GM18505 (cell line): ENCODE data around the gene ARHGEF7.

Source experiments
- ATAC-seq: cut with Tn5 transposase; IDR thresholded peaks from one replicate; pipeline ENCODE4 v1.9.1; 2021; ENCODE audit not compliant: unreplicated experiment
- POLR2A ChIP-seq: IDR thresholded peaks from 4 replicates; pipeline ENCODE4 v1.6.1; 2011; ENCODE audit warnings: borderline replicate concordance; ENCODE audit not compliant: insufficient read depth, insufficient read length; ENCODE audit errors: extremely low read depth

Gene ARHGEF7

GRCh38 chr13:111319998-111320911 lies 205.1 kb downstream of the ARHGEF7 start, which contains the start of gene TEX29:
TEX29 (plus strand) TSS chr13:111320642; CDS start chr13:111320891, 249 bp downstream.
- no peak for TF ChIP-seq POLR2A
- no peak for ATAC-seq

DNA sequence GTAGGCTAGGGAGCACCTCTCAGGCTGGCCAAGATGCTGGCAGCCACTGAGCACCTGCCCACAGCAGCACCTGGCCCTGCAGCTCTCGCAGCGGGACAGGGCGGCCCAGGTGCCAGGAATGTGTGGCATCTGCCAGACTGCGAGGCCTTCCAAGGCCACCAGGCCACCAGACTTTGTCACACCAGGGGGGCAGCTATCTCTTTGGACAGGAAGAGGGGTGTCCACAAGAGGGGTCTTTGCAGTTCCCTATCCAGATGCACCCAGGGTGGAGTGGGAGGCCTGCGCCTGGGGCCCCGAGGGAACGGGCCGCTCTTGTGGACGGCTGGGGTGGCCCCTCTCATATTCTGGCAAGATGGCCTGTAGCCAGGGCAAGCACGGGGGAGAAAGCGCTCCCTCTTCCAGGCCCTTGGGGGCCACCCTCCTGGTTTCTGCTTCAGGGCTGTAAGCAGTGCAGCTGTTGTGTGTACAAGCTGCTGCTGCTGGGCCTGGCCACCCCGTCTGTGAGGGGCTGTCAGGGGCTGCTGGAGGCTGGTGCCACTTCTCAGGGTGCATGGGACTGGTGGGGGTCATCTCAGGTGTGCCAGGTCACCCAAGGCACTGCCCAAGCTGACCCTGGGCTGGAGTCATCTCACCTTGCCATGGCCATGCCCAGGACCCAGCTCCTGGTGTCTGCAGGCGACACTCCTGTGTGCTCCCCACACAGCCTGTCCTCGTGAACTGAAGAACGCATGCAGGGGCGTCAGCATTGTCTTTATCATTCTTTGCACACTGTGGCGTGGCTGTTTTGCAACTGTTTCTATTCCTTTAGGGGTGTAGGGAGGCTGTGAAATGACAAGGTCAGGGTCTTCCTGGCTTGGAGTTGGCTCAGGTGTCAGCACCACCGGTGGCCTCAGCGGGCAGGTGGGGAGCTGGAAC lies 207.1 kb downstream of the ARHGEF7 start:
- no peak for ATAC-seq
- no peak for TF ChIP-seq POLR2A

DNA sequence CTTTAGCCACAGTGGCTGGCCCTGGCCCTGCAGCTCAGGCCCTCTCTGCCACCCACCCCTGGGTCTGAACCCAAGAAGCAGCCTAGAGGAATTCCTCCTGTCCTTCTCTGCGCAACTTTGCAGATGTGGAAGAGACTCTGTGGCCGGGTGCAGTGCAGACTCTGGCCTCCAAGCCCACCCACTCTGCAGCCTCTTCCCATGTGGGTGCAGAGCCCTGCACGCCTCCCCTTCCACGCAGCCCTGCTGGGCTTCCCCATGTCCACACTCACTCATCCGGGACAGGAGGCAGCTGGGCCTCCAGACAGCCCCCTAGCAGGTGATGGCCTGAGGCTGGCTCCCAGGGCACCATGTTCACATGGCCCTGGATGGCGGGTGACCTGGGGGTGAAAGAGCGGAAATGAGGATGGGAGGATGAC lies 207.8 kb downstream of the ARHGEF7 start:
- ATAC-seq: no peak
- no peak for TF ChIP-seq POLR2A

DNA sequence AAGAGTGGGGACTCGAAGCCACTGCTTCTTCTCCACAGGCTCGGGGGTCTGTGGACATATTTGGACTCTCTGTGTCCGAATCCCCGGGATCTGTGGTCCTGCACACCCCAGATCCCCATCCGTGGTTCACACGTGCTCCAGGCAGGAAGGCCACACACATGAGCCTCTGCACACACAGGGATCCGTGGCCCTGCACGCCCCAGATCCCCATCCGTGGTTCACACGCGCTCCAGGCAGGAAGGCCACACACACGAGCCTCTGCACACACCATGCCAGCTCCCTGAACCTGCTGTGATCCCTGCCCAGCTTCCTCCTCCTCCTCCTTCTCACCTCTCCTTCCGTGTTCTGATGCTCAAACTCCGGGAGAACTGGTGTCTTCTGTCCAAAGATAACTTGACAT lies 208.4 kb downstream of the ARHGEF7 start:
- ATAC-seq: no peak
- no peak for TF ChIP-seq POLR2A

DNA sequence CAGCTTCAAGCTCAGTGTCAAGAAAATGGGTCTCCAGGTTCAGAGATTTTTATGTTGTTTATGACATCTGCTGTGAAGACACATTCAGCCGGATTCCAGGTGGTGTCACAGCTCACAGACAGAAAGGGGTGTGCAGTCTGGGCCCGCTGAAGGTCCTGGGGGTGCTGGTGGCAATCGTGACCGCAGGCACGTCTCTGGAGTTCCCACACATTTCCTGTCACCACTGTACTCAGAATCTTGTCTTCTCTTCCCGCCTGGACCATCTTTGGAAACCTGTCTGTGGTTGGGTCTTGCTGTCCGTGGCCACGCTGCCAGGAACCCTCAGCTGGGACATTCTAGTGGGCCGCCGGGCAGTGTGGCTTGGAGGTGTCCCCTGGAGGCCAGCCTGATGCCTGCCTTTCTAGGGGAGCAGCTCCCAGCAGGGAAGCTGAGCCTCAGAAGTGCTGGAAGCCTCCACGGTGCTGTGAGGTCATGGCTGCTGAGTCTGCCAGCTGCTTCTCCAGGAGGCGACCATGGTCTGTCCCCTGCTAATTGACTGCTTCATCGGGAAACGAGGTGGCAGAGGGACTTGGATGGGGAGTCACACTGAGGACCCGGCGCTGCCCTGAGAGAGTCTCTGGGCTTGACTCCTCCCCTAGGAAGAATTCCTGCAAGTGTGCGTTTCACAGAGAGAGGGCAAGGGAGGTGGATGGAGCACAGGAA lies 209.0 kb downstream of the ARHGEF7 start:
- no peak for ATAC-seq
- no peak for TF ChIP-seq POLR2A

DNA sequence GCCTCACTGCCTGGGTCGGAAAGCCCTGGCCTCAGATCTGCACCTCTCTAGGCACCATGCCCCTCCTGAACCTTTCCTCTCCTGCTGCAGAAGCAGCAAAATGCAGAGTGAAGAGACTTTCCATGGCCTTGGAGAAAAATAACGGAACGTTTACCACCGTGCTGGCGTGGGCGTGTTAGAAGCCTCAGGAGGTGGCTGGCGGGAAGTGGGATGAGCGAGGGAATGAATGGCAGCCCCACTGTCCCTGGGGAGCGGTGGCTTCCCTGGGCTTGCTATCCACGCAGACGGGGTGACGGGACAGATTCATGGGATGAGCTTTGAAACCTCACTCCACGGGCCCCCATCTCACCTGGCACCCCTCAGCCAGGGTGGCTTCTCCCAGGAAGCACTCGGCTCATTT lies 209.6 kb downstream of the ARHGEF7 start:
- no peak for ATAC-seq

DNA sequence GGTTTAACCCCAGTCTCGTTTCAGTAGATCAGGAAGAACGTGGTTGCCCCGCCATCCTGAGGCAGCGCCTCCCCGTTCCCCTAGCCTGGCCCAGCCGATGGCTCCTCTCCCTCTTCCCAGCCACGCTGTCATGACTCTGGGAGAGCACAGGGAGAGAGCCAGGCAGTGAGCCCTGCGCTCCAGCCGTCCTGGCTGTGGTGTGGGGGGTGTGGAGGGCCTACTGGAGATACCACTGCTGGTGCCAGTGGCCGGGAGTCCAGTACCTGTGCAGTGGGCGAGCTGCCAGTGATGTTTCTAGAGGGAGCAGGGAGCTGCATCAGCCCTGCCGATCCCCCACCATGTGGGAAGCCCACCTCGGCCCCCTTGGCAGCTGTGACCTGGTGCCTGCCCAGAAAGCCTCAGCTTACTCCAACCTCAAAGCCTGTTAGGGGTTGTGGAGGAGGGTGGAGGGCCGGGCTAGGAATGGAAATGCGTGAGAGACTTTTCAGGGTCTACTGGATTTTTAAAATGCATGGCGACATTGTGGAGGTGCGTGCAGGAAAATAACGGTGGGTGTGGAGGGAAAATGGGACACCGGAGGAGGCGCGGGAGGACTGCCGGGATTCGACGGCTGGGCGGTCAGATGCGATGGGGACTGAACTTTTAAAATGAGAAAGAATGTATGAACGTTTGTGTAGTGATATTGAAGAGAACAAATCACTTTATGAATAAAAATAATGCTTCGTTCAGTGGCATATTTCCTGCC lies 210.2 kb downstream of the ARHGEF7 start:
- ATAC-seq: no peak
- TF ChIP-seq POLR2A: no peak

More for the DNA sequence above, 209.6 kb downstream of the ARHGEF7 start:
- TF ChIP-seq POLR2A: no peak

- no peak for TF ChIP-seq POLR2A
- ATAC-seq: no peak
Measured at GRCh38 chr13:111325941-111326620, 211.0 kb downstream of the ARHGEF7 start.

- ATAC-seq: no peak
- TF ChIP-seq POLR2A: no peak
Measured at GRCh38 chr13:111326621-111326965, 211.5 kb downstream of the ARHGEF7 start.

DNA sequence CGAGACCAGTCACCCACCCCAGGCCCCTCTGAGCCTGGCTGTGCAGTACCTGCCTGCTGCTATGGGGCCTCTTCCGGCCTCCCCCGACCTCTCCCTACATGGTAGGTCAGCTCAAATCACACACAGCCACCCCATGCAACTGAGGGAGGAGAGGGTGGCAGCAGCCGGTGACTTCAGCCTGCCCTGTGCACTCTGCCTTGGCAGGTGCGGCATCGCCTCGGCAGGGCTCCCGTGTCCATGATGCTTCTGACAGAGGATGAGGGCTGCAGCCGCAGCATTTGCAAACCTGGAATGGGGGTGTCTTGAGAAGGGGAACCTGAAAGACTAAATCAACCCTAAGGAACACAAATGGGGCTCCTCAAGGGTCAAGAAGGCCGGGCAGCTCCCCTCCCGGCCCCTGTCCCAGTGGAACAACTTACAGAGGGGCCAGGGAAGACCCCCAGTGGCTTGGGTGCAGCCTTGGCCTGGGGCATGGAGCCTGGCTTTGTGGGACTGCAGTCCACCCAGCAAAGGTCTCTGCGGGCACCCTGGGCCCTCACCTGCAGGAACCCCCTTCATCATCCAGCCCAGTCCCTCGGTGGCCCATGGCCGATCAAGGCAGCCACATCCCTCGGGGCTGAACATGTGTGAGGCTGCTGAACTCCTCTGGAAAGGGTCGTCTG lies 212.0 kb downstream of the ARHGEF7 start:
- no peak for ATAC-seq
- no peak for TF ChIP-seq POLR2A

DNA sequence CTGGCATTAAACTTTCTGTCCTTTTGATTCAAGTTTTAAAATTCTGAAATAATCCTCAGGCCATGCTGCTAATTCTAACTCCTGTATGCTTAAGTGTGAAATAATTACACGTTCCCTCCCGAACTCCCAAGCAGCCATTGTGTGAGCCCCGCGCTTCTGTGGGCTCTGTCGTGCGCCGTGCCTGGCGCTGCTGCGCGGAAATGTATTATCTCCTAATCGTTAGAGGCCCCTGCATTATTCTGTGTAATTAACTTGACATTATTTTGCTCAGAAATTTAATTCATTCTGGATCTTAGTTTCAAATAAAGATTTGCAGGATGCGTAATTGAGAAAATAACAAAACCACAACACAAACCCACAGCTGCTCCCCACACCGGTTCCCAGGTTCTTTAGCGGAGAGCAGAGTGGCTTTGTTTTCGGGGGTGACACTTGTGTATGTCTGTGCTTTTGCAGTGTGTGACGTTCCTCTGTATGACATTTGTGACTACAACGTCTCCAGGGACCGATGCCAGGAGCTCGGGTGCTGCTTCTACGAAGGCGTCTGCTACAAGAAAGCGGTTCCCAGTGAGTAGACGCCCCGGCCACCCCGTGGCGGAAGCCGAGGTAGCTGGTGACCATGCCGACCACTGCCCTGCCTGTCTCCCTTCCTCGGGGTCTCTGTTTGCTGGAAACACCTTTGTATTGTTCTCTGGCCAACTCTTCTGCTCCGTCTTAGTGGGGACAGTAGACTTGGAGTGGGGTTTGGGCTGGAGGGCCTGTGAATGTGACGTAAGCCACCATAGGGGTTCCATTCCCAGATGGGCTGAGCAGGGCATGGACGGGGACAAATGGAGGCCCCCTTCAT lies 212.8 kb downstream of the ARHGEF7 start:
- no peak for TF ChIP-seq POLR2A
- no peak for ATAC-seq
